ENCODE results near the gene SEMA4A. TPM values are rescaled to one million over a fixed set of nuclear protein-coding genes. Genes with fewer than 3 reads are reported as not detected.
"Not testable (repeated sequence)": the region's sequence is repeated elsewhere in the genome, so short reads cannot be mapped to it uniquely, and the experiment has no call there.

The SEMA4A gene
- total RNA-seq, 2 donors from 2014 or later: 3.9 to 16.6 TPM

DNA sequence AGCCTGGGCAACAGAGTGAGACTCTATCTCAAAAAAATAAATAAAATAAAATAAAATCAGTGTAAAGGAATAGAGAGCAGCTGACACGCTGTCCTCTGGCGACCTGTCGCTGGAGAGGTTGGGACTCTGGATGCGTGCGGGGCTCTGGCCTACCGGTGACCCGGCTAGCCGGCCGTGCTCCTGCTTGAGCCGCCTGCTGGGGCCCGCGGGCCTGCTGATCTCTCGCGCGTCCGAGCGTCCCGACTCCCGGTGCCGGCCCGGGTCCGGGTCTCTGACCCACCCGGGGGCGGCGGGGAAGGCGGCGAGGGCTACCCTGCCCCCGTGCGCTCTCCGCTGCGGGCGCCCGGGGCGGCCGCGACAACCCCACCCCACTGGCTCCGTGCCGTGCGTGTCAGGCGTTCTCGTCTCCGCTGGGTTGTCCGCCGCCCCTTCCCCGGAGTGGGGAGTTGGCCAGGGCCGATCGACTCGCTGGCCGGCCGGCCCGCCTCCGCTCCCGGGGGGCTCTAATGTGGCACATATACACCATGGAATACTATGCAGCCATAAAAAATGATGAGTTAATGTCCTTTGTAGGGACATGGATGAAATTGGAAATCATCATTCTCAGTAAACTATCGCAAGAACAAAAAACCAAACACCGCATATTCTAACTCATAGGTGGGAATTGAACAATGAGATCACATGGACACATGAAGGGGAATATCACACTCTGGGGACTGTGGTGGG, 63.1 kb downstream of the SEMA4A start:
- Mint-ChIP-seq H3K36me3 (peaks cover 38% of the 10 kb centered on the region), H3K27ac (peak overlapping the region; percentile 99), H3K4me1 (ENCODE audit: low read depth in 2 of 2) (peaks cover 44 to 50% of the 10 kb centered on the region in 2 donors)
- H3K9me3 Mint-ChIP-seq; H3K4me3 Mint-ChIP-seq; H3K27me3 Mint-ChIP-seq; DNase-seq (ENCODE audit: low spot score); ATAC-seq: not testable (repeated sequence)

- Mint-ChIP-seq H3K27ac (peak overlapping the region; percentile 92 to 99), H3K9me3 (peaks cover 5% of the 10 kb centered on the region), H3K4me1 (ENCODE audit: low read depth in 2 of 2) (peaks cover 47 to 52% of the 10 kb centered on the region in 2 donors), H3K27me3 (no peaks in the 10 kb centered on the region), H3K36me3 (peaks cover 42% of the 10 kb centered on the region), H3K4me3 (peak overlapping the region; percentile 87)
- ATAC-seq: peak; percentile 69 to 79
- DNase-seq (ENCODE audit: low spot score): peak; percentile 72
Observed at GRCh38 chr1:156217871-156218270, 64.5 kb downstream of the SEMA4A start.

DNA sequence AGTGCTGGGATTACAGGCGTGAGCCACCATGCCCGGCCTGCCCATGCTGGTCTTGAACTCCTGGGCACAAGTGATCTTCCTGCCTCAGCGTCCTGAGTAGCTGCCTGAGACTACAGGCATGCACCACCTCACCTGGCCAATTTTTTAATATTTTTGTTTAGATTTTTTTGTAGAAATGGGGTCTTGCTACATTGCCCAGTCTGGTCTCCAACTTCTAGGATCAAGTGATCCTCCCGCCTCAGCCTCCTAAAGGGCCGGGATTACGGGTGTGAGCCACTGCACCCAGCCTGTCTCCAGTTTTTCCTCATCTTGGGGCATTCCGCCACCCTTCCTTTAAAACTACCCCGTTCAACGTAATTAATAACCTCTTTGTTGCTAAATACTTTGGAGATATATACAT, 66.8 kb downstream of the SEMA4A start:
- no peaks in the 10 kb centered on the region for H3K27me3 Mint-ChIP-seq
- H3K4me1 Mint-ChIP-seq (ENCODE audit: low read depth in 2 of 2): peaks cover 49 to 56% of the 10 kb centered on the region in 2 donors

GRCh38 chr1:156221986-156222692, 68.8 kb downstream of the SEMA4A start:
- Mint-ChIP-seq H3K9me3 (peaks cover 5% of the 10 kb centered on the region), H3K27ac (peak overlapping the region; percentile 92), H3K36me3 (peaks cover 56% of the 10 kb centered on the region), H3K4me3 (peak overlapping the region; percentile 73), H3K27me3 (no peaks in the 10 kb centered on the region), H3K4me1 (ENCODE audit: low read depth in 2 of 2) (peaks cover 59 to 67% of the 10 kb centered on the region in 2 donors)
- DNase-seq (ENCODE audit: low spot score): no peak
- ATAC-seq: no peak

More for the DNA sequence above, 66.8 kb downstream of the SEMA4A start:
- peak overlapping the region; percentile 33 for H3K4me3 Mint-ChIP-seq
- peaks cover 5% of the 10 kb centered on the region for H3K9me3 Mint-ChIP-seq
- ATAC-seq (no peak), DNase-seq (ENCODE audit: low spot score) (no peak)
- H3K36me3 Mint-ChIP-seq: peaks cover 45% of the 10 kb centered on the region
- peak overlapping the region; percentile 92 for H3K27ac Mint-ChIP-seq

DNA sequence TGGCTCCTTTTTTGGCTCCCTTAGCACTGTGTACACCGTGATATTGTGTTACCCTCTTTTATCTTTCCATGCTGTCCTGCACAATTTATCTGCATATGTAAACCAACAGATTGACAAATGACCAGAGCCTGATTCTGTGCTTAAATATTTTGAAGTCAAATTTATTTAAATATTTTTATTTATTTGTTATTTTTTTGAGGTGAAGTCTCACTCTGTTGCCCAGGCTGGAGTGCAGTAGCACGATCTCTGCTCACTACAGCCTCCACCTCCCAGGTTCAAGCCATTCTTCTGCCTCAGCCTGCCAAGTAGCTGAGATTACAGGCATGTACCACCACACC, 72.3 kb downstream of the SEMA4A start:
- ATAC-seq: no peak
- peak overlapping the region; percentile 87 to 92 for H3K27ac Mint-ChIP-seq
- peaks cover 52 to 57% of the 10 kb centered on the region in 2 donors for H3K4me1 Mint-ChIP-seq (ENCODE audit: low read depth in 2 of 2)
- H3K36me3 Mint-ChIP-seq: peaks cover 54% of the 10 kb centered on the region
- H3K27me3 Mint-ChIP-seq: no peaks in the 10 kb centered on the region
- H3K4me3 Mint-ChIP-seq: peak overlapping the region; percentile 72
- H3K9me3 Mint-ChIP-seq: peaks cover 5% of the 10 kb centered on the region
- DNase-seq (ENCODE audit: low spot score): no peak

GRCh38 chr1:156226116-156226538, 72.7 kb downstream of the SEMA4A start:
- H3K36me3 Mint-ChIP-seq: peaks cover 49% of the 10 kb centered on the region
- no peak for DNase-seq (ENCODE audit: low spot score)
- H3K27ac Mint-ChIP-seq: peak overlapping the region; percentile 87 to 92
- H3K27me3 Mint-ChIP-seq: no peaks in the 10 kb centered on the region
- H3K4me3 Mint-ChIP-seq: peak overlapping the region; percentile 68
- ATAC-seq: peak; percentile 53 to 61
- peaks cover 47 to 53% of the 10 kb centered on the region in 2 donors for H3K4me1 Mint-ChIP-seq (ENCODE audit: low read depth in 2 of 2)
- peaks cover 3% of the 10 kb centered on the region for H3K9me3 Mint-ChIP-seq

- H3K36me3 Mint-ChIP-seq: peaks cover 43% of the 10 kb centered on the region
- peaks cover 41 to 47% of the 10 kb centered on the region in 2 donors for H3K4me1 Mint-ChIP-seq (ENCODE audit: low read depth in 2 of 2)
- H3K27ac Mint-ChIP-seq: peak overlapping the region; percentile 87 to 92
- ATAC-seq (no peak), DNase-seq (ENCODE audit: low spot score) (no peak)
- H3K4me3 Mint-ChIP-seq: peak overlapping the region; percentile 68
- H3K27me3 Mint-ChIP-seq: no peaks in the 10 kb centered on the region
- H3K9me3 Mint-ChIP-seq: no peaks in the 10 kb centered on the region
Observed at GRCh38 chr1:156226782-156227181, 73.4 kb downstream of the SEMA4A start.

Other genes with a start within 250 kb of the SEMA4A start
- gene RIT1, start 242.2 kb upstream of the SEMA4A start, total RNA-seq: 10 to 100 TPM; 29.4 to 40.2 TPM
- 10 to 100 TPM; 47.6 to 96.0 TPM for gene KHDC4, start 219.2 kb upstream of the SEMA4A start, total RNA-seq
- not detected for gene RXFP4, start 211.9 kb upstream of the SEMA4A start, total RNA-seq
- 100 to 1,000 TPM; 205 to 234 TPM for gene ARHGEF2, start 175.0 kb upstream of the SEMA4A start, total RNA-seq
- 100 to 1,000 TPM; 240 to 299 TPM for gene SSR2, start 132.6 kb upstream of the SEMA4A start, total RNA-seq
- 10 to 100 TPM; 30.4 to 51.4 TPM for gene UBQLN4, start 99.8 kb upstream of the SEMA4A start, total RNA-seq
- 10 to 100 TPM; 34.0 to 35.6 TPM for gene LAMTOR2, start 98.8 kb upstream of the SEMA4A start, total RNA-seq
- gene RAB25, start 92.4 kb upstream of the SEMA4A start, total RNA-seq: not detected
- gene MEX3A, start 71.1 kb upstream of the SEMA4A start, total RNA-seq: under 1 TPM; 0.06 to 0.07 TPM
- 10 to 100 TPM; 21.4 to 67.6 TPM for gene LMNA, start 38.9 kb upstream of the SEMA4A start, total RNA-seq
- 10 to 100 TPM; 54.4 to 56.6 TPM for gene SLC25A44, start 40.5 kb downstream of the SEMA4A start, total RNA-seq
- gene PMF1, start 59.4 kb downstream of the SEMA4A start, total RNA-seq: 100 to 1,000 TPM in 1 of 2 donors, 10 to 100 TPM in 1; 90.6 to 105 TPM
- gene BGLAP, start 88.6 kb downstream of the SEMA4A start, total RNA-seq: 1 to 10 TPM; 1.8 to 2.3 TPM
- gene PAQR6, start 94.5 kb downstream of the SEMA4A start, total RNA-seq: 1 to 10 TPM; 5.9 to 9.5 TPM
- gene SMG5, start 129.2 kb downstream of the SEMA4A start, total RNA-seq: 100 to 1,000 TPM in 1 of 2 donors, 10 to 100 TPM in 1; 89.3 to 130 TPM
- gene TMEM79, start 130.7 kb downstream of the SEMA4A start, total RNA-seq: 10 to 100 TPM in 1 of 2 donors, 1 to 10 TPM in 1; 6.4 to 12.0 TPM
- 10 to 100 TPM; 17.2 to 19.6 TPM for gene GLMP, start 142.1 kb downstream of the SEMA4A start, total RNA-seq
- not detected for gene VHLL, start 145.7 kb downstream of the SEMA4A start, total RNA-seq
- 100 to 1,000 TPM; 299 to 338 TPM for gene CCT3, start 184.7 kb downstream of the SEMA4A start, total RNA-seq
- gene TSACC, start 184.9 kb downstream of the SEMA4A start, total RNA-seq: not detected
- not detected for gene RHBG, start 215.6 kb downstream of the SEMA4A start, total RNA-seq